ENCODE results near the gene SNX17. TPM values are rescaled to one million over a fixed set of nuclear protein-coding genes. Genes with fewer than 3 reads are reported as not detected.
A peak's percentile ranks its signal among the peaks of the same experiment; 100 is the strongest.

SNX17 gene
- total and polyA plus RNA-seq, 2 of the 13 experiments (the other 11 are each of a cell fraction or from before 2014, with no cell fraction given), result 75.0 to 109 TPM

GRCh38 chr2:27370026-27370815 lies at the start of gene SNX17, which contains the start of gene EIF2B4 (continued):
- TF ChIP-seq ZBTB10 (CRISPR knock-in tag; IDR thresholded peaks at IDR 0.05; ENCODE audit: borderline replicate concordance) (no peak; the same call in none of the 2 replicates), ZBTB33 (CRISPR knock-in tag; IDR thresholded peaks at IDR 0.05) (peak; percentile 87), JUND (CRISPR knock-in tag; IDR thresholded peaks at IDR 0.05) (peak; percentile 81), SSRP1 (CRISPR knock-in tag; IDR thresholded peaks at IDR 0.05) (peak; percentile 86; the same call in 1 of the 2 replicates), REXO4 (CRISPR knock-in tag; IDR thresholded peaks at IDR 0.05; ENCODE audit: borderline replicate concordance) (no peak; the same call in 1 of the 2 replicates), ZBTB21 (CRISPR knock-in tag; IDR thresholded peaks at IDR 0.05) (peak; percentile 50), ZNF10 (CRISPR knock-in tag; IDR thresholded peaks at IDR 0.05; ENCODE audit: borderline replicate concordance, low read depth) (peak; percentile 93; the same call in 1 of the 2 replicates), ZSCAN31 (CRISPR knock-in tag; IDR thresholded peaks at IDR 0.05; ENCODE audit: low read depth) (peak; percentile 98; the same call in 1 of the 2 replicates), CBFB (CRISPR knock-in tag; IDR thresholded peaks at IDR 0.05) (peak; percentile 97), ZNF776 (CRISPR knock-in tag; IDR thresholded peaks at IDR 0.05) (peak; percentile 92), ZMYM4 (CRISPR knock-in tag; IDR thresholded peaks at IDR 0.05) (peak; percentile 97), HOXA3 (CRISPR knock-in tag; IDR thresholded peaks at IDR 0.05) (peak; percentile 96; the same call in 1 of the 2 replicates), SOX13 (IDR thresholded peaks at IDR 0.05) (peak; percentile 38; the same call in 1 of the 2 replicates), SOX13 (CRISPR knock-in tag; conservative IDR thresholded peaks at IDR 0.05 in 1 of 2, IDR thresholded peaks at IDR 0.05 in 1 of 2) (peak; percentile 47 to 66; a peak in 2 of 4 replicates), ZFP37 (CRISPR knock-in tag; IDR thresholded peaks at IDR 0.05; ENCODE audit: borderline replicate concordance) (peak; percentile 89; the same call in 1 of the 2 replicates), HOMEZ (CRISPR knock-in tag; IDR thresholded peaks at IDR 0.05; ENCODE audit: low read depth) (peak; percentile 79), NFE2L1 (CRISPR knock-in tag; IDR thresholded peaks at IDR 0.05; ENCODE audit: borderline replicate concordance) (no peak), ZFYVE20 (CRISPR knock-in tag; IDR thresholded peaks at IDR 0.05; ENCODE audit: borderline replicate concordance, low read depth) (peak; percentile 94), REPIN1 (CRISPR knock-in tag; IDR thresholded peaks at IDR 0.05; ENCODE audit: borderline replicate concordance, low read depth) (peak; percentile 100), LCORL (IDR thresholded peaks at IDR 0.05) (peak; percentile 69), LCORL (CRISPR knock-in tag; IDR thresholded peaks at IDR 0.05) (peak; percentile 100), SUZ12 (IDR thresholded peaks at IDR 0.05; ENCODE audit: low read depth, low read length) (peak; percentile 90), ZNF101 (CRISPR knock-in tag; IDR thresholded peaks at IDR 0.05; ENCODE audit: borderline replicate concordance, low read depth) (peak; percentile 21; the same call in 1 of the 2 replicates), ZFX (CRISPR knock-in tag; IDR thresholded peaks at IDR 0.05; ENCODE audit: low read depth) (peak; percentile 99)

All from HepG2 (cell line).